HG02763 (cell line): ENCODE results near the gene RIOK2.
"Not testable (repeated sequence)": the region's sequence is repeated elsewhere in the genome, so short reads cannot be mapped to it uniquely, and the experiment has no call there.

Experiments
- ATAC-seq: cut with Tn5 transposase; IDR thresholded peaks from one replicate; pipeline ENCODE4 v1.9.1; 2021; ENCODE audit warnings: mild to moderate bottlenecking, moderate library complexity; ENCODE audit not compliant: unreplicated experiment

Gene RIOK2

DNA sequence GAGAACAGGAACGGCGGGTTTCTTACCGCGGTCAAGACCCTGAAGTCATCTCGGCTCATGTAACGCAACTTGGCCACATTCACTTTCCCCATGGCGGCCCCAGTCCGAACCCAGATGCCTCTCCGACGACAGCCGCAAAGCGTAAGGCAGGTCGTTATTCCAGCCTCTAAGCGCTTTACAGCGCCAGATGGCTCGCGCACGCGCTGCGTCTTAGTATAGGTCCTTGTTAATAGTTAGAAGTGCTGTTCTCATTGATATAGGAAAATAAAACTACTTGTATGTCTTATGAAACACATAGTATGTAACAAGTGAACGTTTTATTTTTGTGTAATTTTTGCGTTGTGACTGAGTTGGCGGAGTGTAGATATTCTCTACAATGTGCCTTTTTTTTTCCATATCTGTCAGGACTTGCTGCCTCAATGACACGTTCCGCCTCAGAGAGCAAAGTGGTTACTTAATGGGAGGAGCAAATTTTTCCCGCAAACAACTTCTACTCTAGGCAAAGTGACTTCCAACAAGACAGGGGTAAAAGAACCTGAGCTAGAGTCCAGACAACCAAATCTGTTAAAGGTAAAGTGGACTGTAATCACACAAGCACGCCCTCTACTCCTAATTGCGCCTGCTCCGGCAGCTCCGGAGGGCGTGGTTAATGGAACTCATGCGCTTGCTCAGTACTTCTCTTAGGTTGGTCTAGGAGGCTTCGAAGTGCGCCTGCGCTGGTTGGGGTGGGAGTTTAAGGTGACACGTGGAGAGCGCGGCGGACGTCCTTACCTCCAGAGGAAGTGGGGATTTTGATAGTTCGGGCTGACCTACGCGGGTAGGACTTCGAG, at the start of gene RIOK2:
Gene RIOK2, minus strand, starts transcription at position 148 of the 830 bp plus-strand sequence. Its CDS starts 56 bp downstream, at position 92.
- peak; percentile 90 for ATAC-seq

DNA sequence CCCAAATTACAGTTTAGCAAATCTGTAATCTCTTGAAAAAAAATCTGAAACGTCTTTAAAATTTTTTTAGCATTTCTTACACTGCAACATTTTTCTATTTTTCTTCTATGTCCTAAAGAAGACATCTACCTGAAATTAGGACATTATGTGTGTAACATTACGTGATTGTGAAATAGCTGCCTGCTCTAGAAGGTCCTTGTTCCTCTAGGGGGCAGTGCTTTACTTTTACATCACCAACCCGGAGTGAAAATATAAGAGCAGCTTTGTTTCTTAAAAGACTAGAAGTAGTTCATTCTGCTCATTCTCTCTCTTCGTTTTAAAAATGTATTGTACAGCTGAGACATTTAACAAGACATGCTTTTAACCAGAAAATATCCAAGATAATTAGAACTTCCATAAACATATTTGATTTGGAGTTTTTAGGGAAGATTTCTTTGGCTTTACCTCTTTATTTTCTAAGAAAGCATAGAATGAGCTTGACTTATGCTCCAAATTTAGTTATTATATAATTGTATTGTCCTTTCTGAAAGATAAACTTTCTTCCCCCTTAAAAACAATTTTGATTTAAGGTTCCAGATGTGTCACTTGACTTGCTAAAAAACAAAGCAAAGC, 48.1 kb upstream of the RIOK2 start:
- peak; percentile 77 for ATAC-seq

DNA sequence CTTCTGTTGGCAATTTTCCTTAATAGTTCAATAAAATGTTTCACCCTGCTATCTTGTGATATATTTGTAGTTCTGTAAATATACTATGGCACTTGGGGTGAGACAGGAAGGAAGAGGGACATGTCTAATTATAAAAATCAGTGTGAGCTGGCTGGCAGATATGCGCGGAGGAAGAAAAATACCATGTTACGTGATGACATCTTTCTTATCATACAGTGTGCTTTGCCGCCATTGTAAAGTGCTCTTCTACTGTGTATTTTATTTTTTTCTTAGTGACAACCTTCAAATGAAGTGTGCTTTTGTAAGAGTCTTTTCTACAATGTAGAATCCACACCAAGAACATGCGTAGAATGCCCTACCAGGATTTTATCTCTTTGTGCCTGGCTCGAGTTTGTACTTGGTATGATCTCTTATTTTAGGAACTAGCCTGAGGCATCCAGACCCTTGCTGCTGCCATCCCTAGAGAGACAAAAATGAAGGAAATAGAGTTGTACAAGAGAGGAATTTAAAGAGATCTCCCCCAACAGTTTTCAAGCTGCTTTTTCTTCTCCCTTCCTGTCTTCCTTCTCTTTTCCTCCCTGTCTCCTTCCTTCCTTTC, 46.7 kb upstream of the RIOK2 start:
- no peak for ATAC-seq

DNA sequence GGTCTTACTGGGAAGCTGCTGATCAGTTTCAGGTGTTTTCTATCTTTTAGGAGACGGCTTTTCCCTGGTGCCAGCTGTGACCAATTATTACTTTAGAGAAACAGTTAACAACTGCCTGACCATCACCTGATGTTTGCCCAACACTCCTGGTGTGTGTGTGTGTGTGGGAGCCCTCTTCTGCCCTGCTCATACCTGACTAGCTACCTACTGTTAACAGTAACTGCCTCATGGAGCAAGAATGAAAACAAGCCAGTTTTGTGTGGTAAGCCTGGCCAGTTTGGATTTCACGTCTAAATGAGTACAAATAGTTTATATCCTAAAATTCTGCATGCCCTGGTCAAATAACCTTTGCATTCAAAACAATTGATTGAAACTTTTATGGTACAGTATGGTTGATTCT, 46.1 kb upstream of the RIOK2 start:
- ATAC-seq, result no peak

DNA sequence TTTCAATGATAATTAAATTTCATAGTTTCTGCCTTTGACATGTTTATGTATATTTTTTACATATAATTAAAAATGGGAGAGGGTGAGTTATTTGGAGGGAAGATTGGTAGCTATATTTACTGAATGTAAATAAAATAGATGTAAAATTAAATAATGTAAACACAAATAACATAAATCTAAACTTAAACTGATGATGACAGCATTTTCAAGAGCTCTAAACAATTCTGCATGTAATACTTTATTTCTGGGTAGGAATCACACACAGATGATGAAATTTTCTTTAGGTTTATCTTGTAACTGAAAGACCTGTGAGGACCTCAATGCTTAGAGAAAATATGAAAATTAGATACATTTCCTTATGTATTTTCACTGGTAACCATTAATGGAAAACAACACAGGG, 42.2 kb upstream of the RIOK2 start:
- no peak for ATAC-seq

DNA sequence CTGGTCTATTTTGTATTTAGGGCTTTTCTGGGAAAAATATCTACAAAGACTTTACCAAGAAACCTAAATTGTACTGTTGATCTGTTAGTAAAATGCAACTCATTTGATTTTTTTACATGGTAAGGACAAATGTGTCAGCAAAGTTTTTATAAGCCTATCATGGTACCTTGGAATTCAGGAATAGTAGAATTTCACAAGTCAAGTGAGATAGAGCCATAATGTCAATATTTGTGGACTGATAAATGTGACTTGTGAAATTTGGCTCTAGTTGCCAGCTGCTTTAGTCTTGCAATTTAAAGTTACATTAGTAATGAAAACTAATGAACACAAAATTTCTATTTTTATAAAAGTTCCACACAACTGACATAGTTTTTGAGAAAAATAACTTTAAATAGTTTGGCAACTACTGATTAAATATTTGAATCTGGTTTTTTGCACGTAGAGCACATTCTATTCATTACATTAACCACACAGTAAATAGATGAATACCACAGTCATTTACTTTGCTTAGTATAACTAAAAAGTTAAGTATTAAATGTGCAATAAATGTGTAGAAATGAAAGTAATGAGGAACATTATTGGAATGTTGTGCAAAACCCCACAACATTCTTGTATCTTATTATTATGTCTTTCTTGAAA, 41.2 kb upstream of the RIOK2 start:
- no peak for ATAC-seq

DNA sequence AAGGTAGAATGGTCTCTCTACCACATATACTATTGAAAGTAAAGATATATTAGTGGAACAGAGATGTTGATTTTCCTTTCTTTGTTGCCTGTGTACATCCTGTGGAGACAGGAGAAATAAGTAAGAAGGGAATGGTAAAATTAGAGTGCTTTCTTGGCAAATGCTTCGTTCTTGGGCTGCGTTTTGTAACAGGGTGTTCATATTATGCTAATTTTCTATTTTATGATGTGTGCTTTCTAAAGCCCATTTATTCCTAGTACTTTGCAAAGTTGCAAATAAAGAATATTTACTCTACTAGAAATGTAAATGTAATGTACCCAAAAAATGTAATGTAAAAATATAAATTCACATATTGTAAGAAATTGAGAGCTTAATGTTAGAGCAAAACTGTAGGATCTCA, 40.5 kb upstream of the RIOK2 start:
- no peak for ATAC-seq

DNA sequence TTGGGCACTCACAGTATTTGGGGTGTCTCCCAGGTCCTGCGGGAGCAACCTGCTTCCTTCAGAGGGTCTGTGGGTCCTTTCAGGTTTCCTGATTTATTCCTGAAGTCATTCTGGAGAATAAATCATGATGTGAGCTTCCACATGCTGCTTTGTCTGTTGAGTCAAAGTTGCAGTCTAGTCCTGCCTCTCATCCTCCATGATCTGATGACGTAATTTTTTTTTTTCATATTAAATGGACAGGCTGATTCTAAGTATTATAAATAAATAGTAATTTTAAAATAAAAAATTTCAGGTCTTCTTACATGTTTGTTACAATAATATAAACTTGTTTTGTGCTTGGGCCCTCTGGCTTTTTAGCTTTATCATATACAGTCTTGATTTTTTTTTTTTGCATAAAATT, 26.3 kb upstream of the RIOK2 start:
- ATAC-seq, result no peak

DNA sequence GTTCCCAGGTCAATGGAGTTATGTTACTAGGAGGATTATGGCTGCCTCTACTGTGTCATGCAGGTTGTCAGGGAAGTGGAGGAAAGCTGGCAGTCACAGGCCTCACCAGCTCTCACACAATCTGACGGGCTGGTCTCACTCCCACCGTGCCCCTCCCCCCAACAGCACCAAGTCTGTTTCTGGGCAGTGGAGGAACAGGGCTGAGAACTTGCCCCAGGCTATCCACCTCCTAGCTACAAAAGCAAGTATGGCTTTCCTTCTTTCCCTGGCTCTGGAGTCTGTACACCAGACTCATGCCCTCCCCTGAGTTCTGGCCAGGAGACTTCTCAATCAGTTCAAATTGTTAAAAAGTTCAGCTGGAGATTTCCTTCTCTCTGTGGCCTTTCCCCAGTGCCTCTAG, 25.7 kb upstream of the RIOK2 start:
- no peak for ATAC-seq

DNA sequence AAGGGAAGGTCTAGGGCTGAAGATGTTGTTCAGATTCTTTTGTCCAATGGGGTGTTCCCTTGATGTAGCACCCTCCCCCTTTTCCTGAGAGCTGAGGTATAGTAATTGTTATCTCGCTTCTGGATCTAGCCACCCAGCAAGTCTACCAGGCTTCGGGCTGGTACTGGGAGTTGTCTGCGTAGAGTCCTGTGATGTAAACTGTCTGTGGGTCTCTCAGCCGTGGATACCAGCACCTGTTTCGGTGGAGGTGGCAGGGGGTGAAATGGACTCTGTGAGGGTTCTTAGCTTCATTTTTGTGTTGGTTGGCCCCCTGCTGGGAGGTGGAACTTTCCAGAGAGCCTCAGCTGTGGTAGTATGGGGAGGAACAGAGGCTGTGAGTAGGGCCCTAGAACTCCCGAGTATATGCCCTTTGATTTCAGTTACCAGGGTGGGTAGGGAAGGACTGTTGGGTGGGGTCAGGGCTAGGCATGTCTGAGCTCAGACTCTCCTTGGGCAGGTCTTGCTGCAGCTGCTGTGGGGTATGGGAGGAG, 25.2 kb upstream of the RIOK2 start:
- no peak for ATAC-seq

DNA sequence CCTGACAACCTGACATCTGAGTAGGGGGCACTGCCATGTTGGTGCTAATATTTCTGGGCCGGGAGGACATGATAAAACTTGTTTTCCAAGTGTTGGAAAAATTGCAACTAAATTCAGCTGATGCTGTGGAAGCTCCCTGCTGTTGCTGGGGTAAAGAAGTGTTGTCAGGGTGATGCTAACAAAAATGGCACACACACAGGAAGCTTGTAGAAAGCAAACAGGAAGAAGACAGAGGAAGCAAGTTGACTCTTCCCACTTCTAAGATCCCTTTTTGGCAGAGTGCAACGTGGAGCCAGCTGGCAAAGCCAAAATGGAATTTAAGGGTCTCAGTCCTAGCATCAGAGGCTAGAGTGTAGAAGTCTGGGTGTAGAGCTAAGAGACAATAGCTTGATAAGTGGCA, 11.3 kb upstream of the RIOK2 start:
- ATAC-seq, result no peak

DNA sequence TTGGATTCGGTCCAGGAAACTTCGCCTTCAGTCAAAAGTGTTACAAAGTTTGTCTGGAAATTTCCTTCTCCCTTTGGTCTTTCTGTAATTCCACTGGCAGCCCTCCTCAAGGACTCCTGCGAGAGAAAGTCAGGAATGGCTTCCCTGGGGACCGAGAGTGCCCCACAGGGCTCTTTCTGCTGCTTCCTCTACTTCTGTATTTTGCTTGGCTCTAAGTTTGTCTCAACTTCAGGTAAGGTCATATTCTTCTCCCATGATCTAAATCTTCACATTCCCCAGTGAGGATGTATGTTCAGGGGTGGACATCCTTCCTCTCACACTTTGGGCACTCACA, 10.3 kb upstream of the RIOK2 start:
- no peak for ATAC-seq

DNA sequence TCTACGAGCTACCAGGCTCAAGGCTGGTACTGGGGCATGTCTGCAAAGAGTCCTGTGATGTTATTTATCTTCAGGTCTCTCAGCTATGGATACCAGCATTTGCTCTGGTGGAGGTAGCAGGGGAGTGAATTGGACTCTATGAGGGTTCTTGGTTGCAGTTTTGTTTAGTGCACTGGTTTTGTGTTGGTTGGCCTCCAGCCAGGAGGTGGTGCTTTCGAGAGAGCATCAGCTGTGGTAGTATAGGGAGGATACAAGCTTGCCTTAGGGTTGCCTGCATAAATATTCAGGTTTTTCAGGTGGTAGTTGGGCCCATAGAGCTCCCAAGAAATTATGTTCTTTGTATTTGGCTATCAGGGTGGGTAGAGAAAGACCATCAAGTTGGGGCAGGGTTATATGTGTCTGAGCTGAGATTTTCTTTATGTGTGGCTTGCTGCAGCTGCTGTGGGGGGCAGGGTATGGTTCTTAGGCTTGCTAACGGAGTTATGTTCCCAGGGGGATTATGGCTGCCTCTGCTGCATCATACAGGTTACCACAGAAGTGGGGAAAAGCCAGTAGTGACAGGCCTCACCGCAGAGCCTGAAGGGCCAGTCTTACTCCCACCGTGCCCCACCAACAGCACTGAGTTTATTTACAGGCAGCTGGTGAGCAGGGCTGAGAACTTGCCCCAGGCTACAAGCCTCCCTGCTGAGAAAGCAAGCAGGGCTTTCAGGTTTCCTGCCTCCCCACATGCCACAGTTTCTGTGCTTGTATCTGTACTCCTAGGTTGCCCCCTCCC, 9.7 kb upstream of the RIOK2 start:
- no peak for ATAC-seq

DNA sequence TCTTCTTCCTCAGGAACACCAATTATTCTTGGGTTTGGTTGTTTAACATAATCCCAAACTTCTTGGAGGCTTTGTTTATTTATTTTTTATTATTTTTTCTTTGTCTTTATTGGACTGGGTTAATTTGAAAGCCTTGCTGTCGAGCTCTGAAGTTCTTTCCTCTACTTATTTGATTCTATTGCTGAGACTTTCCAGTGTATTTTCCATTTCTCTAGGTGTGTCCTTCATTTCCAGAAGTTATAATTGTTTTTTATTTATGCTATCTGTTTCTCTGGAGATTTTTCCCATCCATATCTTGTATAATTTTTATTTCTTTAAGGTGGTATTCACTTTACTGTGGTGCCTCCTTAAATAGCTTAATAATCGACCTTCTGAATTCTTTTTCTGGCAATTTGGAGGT, 8.8 kb upstream of the RIOK2 start:
- no peak for ATAC-seq

DNA sequence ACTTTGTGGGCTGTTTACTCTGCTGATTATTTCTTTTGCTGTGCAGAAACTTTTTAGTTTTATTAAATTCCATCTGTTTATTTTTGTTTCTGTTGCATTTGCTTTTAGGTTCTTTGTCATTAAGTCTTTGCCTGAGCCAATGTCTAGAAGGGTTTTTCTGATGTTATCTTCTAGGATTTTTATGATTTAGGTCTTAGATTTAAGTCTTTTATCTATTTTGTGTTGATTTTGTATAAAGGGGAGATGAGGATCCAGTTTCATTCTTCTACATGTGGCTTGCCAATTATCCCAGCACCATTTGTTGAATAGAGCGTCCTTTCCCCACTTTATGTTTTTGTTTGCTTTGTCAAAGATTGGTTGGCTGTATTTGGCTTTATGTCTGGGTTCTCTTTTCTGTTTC, 6.5 kb upstream of the RIOK2 start:
- not testable (repeated sequence) for ATAC-seq

DNA sequence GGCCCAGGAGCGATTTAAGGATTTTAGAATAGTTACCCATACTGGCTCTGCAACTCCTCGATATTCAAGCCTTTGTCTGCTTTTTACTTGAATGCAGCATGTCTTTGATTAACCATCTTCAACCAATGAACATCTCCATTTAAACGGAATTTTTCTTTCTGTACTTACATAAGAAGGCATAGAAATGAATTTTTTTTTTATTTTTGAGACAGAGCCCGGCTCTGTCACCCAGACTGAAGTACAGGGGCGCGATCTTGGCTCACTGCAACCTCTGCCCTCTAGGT, 825 bp upstream of the RIOK2 start:
- ATAC-seq, result no peak

DNA sequence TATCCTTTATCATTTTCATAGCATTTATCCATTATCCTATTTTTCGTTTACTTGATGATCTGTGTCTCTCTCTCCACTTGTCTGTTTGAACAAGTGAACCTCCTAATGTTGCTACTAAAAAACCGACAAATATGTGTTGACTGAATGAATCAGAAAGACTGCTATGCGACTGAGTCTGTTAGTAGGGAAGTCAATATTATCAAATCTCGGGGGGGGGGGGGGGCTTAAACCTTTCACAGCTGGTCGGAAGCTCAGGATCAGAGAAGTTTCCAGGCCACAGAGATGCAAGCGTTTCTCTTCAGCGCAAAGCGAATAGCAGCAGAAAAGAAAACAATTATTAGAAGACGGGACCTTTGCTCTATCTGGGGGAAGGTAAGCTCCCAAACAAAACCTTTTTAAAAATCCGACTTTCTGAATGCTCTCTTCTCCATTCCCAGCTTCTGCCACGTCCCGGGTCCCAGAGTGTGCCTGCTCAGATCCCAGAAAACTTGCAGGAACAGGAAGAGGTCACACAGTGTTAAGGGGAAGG, 412 bp downstream of the RIOK2 start:
- no peak for ATAC-seq

DNA sequence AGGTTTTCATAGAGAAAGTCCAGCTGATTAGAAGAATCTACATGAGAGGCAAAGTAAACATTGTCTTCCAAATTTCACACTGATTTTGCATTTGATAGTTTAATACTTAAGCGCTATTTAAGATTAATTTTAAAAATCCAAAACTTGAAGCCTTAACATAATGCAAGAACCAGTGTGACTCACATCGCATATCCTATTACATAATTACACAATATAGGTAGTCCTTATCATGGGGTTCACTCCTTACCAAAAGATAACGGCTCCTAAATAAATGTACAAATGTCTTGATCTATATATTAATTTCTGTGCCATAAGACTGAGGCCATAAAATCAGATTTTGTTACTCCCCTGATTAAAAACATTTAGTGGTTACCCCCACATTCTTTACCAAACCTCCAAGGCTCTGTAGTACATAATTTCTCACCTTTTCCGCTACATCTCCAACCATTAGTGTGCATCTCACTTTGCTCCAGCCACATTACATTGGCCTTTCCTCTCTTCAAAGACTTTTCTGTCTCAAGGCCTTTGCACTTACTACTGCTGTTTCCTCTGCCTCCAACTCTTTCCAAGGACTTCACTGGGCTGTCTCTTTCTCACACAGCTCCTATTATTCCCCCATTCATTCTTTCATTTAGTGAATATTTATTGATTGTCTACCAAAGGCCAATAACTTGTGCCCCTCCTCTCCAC, 1.0 kb downstream of the RIOK2 start:
- no peak for ATAC-seq

DNA sequence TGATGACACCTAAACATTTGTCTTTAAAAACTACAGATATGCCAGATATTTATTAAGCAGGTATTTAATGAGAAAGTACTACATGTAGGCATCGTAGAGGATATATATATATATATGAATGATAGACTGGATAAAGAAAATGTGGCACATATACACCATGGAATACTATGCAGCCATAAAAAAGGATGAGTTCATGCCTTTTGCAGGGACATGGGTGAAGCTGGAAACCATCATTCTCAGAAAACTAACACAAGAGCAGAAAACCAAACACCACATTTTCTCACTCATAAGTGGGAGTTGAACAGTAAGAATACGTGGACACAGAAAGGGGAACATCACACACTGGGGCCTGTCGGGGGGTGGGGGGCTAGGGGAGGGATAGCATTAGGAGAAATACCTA, 3.6 kb downstream of the RIOK2 start:
- ATAC-seq, result not testable (repeated sequence)

DNA sequence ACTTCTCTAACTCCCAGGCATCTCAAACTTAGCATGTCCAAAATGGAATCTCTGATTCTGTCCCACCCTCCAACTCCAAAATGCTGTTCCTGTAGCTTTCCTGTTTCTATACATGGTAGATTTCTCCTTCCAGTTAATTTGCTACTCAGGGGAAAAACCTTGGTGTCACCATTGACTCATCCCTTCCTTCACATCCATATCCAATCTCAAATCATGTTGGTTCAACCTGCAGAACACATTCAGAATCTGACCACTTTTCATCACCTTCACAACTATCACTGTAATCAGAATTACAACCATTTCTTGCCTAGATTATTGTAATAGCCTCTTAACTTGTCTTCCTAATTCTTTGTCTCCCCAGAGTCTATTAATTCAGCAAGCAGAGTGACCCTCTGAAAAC, 10.8 kb downstream of the RIOK2 start:
- no peak for ATAC-seq
